ENCODE data around the gene STX2.

Gene STX2

GRCh38 chr12:130766470-130766869 lies 72.6 kb downstream of the STX2 start:
- TF ChIP-seq CTCF (IDR thresholded peaks at IDR 0.05; ENCODE audit: control insufficient read depth, extremely low read depth, insufficient read depth): no peak
- DNase-seq (ENCODE audit: low read depth): no peak
- H3K4me3 ChIP-seq (ENCODE audit: low read depth, low read length): no peak overlapping the region

GRCh38 chr12:130765186-130765659 lies 73.8 kb downstream of the STX2 start:
- DNase-seq (ENCODE audit: low read depth): peak; percentile 33
- no peak overlapping the region for H3K4me3 ChIP-seq (ENCODE audit: low read depth, low read length)
- no peak for TF ChIP-seq CTCF (IDR thresholded peaks at IDR 0.05; ENCODE audit: control insufficient read depth, extremely low read depth, insufficient read depth)

GRCh38 chr12:130764475-130765185 lies 74.4 kb downstream of the STX2 start:
- peak; percentile 41 for DNase-seq (ENCODE audit: low read depth)

GRCh38 chr12:130764073-130764472 lies 75.0 kb downstream of the STX2 start:
- TF ChIP-seq CTCF (IDR thresholded peaks at IDR 0.05; ENCODE audit: control insufficient read depth, extremely low read depth, insufficient read depth): no peak
- no peak overlapping the region for H3K4me3 ChIP-seq (ENCODE audit: low read depth, low read length)
- DNase-seq (ENCODE audit: low read depth): peak; percentile 13

More at GRCh38 chr12:130764475-130765185, 74.4 kb downstream of the STX2 start:
- TF ChIP-seq CTCF (IDR thresholded peaks at IDR 0.05; ENCODE audit: control insufficient read depth, extremely low read depth, insufficient read depth): no peak
- H3K4me3 ChIP-seq (ENCODE audit: low read depth, low read length): no peak overlapping the region

- no peak for TF ChIP-seq CTCF (IDR thresholded peaks at IDR 0.05; ENCODE audit: control insufficient read depth, extremely low read depth, insufficient read depth)
- DNase-seq (ENCODE audit: low read depth): no peak
- H3K4me3 ChIP-seq (ENCODE audit: low read depth, low read length): no peak overlapping the region
These were observed 76.8 kb downstream of the STX2 start for GRCh38 chr12:130762319-130762675.

- no peak overlapping the region for H3K4me3 ChIP-seq (ENCODE audit: low read depth, low read length)
- DNase-seq (ENCODE audit: low read depth): no peak
- peak; percentile 90 for TF ChIP-seq CTCF (IDR thresholded peaks at IDR 0.05; ENCODE audit: control insufficient read depth, extremely low read depth, insufficient read depth)
These were observed 77.3 kb downstream of the STX2 start for GRCh38 chr12:130761537-130762318.

Measured in LNCaP clone FGC (cell line).